Amniotic epithelial cell (primary cell): ENCODE results near the gene TCN2.
"Not testable (repeated sequence)": the region's sequence is repeated elsewhere in the genome, so short reads cannot be mapped to it uniquely, and the experiment has no call there.

ENCODE experiments used
- DNase-seq: peaks from one replicate; pipeline ENCODE4 v3.0.0-alpha.2; 2010; ENCODE audit warnings: low read depth

Gene TCN2

GRCh38 chr22:30648825-30649224 is 41.9 kb downstream of the TCN2 start:
- DNase-seq: no peak

DNA sequence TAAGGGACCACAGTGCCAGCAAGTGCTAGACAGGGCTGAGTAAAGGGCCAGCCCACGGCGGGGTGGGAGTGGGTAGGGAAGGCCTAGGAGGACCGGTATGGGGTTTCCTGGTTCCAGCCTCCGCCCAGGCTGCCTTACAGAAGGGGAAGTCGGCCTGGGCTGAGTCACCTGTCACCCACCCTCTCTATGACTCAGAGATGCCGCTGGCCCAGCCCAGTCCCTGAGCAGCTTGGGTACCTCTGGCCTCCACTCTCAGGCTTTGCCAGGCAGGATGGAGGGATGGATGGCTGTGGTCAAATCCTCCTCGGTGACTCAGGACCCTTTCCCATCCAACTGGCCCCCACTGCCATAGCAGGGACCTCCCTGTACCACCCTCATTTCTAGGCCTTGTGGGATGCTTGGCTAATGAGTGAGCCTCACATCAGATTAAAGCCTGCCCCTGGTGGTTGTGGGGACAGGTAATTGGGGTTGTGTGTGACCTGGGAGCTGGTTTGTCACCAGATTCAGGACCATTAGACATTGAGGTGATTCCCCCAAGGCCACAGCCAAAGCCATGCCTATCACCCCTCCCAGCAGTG is 42.5 kb downstream of the TCN2 start:
- DNase-seq: peak; percentile 55

GRCh38 chr22:30650508-30651116 is 43.6 kb downstream of the TCN2 start:
- no peak for DNase-seq

- no peak for DNase-seq
Measured at GRCh38 chr22:30652852-30653251, 45.9 kb downstream of the TCN2 start.

DNA sequence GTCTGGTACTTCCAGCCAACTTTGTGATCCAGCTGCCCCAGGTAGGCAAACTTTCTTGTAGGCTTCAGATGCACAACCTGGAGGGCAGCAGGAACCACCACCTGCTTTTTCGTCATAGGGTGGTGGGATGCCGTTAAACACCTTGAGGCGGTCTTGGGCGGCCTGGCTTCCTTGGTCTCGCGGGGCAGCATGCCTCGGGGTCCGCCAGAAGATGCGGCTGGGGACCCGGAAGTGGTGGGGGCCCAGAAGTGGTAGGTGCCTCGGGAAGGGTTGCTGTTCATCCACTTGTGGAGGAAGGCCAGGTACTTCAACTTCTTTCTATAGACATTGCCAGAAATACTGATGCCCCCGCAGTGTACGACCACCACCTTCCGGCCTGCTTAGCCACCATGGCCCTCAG is 47.4 kb downstream of the TCN2 start:
- no peak for DNase-seq

GRCh38 chr22:30655532-30655931 is 48.6 kb downstream of the TCN2 start:
- no peak for DNase-seq

DNA sequence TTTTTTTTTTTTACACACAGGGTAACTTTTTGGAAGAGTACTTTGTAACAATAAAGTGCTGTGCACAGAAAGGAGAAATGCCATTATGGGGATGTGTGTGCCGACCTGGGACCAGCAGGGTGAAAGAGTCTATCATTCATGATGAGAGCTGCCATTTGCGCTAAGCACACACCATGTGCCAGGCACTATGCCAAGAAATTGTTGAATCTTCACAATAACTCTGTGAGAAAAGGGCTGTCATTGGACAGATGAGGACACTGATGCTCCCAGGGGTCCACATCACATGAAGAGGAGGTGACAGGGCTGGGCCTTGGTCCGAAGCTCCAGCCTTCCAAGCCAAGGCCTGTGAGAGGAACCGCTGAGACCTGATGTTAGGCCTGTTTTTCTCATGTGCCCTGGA is 55.1 kb downstream of the TCN2 start:
- DNase-seq: no peak

GRCh38 chr22:30664798-30665197 is 57.8 kb downstream of the TCN2 start:
- DNase-seq: no peak

DNA sequence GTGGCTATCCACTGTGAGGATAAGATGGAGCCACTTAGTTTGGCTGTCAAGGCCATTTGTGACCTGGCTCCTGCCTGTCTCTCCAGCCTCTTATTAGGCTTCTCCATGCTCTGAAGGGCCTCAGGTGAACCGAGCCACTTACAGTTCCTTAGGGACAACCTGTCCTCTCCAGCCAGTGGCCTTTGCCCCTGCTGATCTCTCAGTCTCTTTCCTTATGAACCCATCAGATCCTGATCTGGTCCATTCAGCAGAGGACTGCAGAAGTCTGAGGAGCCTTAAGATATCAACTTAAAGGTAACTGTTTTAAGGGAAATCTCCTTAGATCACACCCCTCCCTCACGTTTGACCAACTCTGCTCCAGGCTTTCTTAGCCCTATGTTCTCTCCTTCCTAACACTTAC is 58.3 kb downstream of the TCN2 start:
- DNase-seq: no peak

DNA sequence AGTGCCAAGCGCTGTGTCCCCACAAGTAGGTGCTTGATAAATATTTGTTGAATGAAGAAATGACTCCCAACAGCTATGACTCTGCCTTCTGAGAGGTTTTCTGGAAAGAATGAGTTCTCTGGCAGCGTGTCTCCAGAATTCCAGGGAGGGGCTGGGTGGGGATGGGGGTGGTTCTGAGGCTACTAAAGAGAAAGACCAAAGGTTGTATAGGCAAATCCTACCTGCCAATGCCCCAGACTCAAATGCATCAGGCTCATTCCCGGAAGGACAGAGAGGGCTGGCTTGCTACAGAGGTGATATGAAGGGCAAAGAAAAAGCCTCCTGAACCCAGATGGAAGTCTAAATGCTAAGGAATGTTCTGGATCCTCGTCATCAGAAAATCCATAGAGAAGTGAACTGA is 58.8 kb downstream of the TCN2 start:
- DNase-seq: no peak

- DNase-seq: no peak
Measured at GRCh38 chr22:30667107-30667493, 60.1 kb downstream of the TCN2 start.

GRCh38 chr22:30667494-30668385 is 60.8 kb downstream of the TCN2 start, which contains the start of gene DUSP18:
Gene DUSP18 (minus strand): TSS chr22:30667875. CDS start chr22:30664003, 3,872 bp downstream.
- peak; percentile 70 for DNase-seq

GRCh38 chr22:30668386-30668710 is 61.4 kb downstream of the TCN2 start:
- no peak for DNase-seq

DNA sequence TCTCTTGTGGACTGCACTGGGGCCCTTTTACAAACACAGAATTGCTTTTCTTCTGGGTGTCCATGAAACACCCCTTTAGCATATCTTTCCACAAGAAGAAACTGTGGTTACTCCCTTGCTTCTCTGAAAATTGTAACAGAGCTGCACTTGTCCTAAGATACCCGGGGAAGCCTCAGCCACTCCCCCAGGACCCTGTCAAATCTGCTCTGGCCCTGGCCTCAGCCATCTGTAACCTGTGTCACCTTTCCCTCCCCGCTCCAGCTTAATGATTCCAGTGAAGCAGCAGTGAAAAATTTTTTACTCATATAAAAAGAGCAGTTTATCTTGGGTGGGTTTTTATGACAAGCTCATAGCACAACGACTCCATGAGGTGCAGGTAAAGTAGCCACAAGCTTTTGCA is 64.1 kb downstream of the TCN2 start:
- no peak for DNase-seq

- no peak for DNase-seq
Measured at GRCh38 chr22:30673136-30673535, 66.2 kb downstream of the TCN2 start.

DNA sequence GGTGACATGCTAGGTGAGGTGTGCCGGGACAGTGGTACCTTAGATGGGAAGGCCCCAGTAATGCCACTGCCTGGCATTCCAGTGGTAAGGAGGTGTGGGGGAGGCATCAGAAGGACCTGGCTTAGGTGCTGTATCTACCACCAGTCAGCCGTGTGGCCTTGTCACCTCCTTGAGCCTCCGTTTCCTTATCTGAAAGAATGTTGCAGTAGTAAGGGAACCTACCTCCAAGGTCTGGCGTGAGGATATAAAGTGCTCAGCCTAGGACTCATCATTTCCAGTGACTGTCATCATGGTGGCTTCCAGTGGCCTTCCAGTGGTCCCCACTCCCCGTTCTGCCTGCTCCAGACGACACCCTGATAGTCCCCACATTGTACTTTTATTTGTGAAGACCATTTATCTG is 67.5 kb downstream of the TCN2 start:
- no peak for DNase-seq

- no peak for DNase-seq
Measured at GRCh38 chr22:30675436-30675835, 68.5 kb downstream of the TCN2 start.

DNA sequence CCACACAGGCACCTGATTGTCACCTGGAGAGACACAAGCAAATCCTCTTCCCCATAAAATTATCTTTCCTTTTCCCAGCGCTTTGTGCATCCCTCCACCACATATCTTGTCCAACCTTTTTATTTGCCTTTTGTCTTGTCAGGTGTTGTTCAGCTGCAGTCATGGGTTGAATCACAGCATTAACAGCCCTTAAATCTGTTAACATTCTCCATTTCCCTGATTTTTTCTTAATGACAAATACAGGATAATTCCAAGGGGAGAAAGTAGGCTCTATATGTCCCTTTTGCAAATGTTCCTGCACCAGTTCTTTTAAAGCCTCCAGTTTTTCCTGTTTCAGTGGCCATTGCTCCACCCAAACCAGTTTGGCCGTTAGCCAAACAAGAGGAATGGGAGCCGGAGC is 69.6 kb downstream of the TCN2 start:
- DNase-seq: not testable (repeated sequence)
